LHCN-M2 (cell line): ENCODE results near the gene TNFRSF8. TPM values are rescaled to one million over a fixed set of nuclear protein-coding genes. Genes with fewer than 3 reads are reported as not detected.

Source experiments
- DNase-seq: peaks from one replicate; pipeline ENCODE4 v3.0.0-alpha.2; 2012; ENCODE audit warnings: low read depth
- total RNA-seq: library from RNA; depleted of rRNA; stranded (reverse); fragments of >200 nt; gene quantifications from 2 replicates; pipeline ENCODE4 v1.2.3, GENCODE V29; 2014; rRNA removed

TNFRSF8 gene
- total RNA-seq, 1 experiment from 2014 or later, result not detected

DNA sequence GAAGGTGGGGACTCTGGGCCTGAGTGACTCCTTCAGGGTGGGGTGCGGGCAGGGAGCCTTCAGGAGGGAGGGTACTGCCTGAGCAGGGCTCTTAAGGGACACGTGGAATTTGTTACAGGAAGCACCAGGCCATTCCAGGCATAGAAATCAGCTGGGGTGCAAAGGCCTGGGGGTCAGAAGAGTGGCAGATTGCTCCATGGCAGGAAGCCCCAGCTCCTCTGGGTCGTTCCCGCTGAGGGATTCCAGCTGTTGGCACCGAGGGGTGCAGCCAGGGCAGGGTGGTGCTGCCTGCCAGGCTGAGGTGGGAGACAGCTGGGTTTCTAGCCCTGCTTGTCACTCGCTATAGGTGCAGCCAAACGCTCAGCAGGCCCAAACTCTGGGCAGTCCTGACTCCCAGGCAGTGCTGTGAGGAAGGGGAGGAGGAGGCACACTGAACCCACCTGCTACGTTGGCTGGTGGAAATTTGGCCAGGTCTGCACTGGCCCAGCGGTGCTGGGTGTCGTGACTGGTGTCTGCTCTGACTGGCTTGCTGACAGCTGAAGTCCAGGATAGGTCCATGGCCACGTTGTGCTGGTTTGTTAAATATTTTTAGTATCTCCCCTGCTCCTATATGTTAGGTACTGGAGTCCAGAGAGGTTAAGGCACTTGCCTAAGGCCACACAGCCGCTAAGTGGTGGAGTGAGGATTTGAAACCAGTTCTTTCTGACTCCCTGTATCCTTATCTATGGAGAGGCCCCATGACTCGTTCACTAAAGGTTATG, 123.0 kb downstream of the TNFRSF8 start:
- DNase-seq, result no peak

DNA sequence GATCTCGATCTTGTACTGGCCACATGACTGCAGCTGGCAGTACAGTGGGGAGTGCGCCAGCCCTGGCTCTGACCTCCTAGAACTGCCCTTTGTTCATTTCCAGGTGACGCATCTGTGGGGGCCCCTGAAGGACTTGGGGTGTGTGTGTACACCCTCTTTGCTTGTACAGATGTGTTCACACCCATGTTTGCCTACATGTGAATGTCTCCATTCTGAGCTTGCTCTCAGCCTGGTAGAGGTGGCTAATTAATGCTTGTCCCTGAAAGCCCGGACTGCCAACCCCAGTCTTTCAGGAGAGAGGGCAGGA, 123.5 kb downstream of the TNFRSF8 start:
- no peak for DNase-seq

DNA sequence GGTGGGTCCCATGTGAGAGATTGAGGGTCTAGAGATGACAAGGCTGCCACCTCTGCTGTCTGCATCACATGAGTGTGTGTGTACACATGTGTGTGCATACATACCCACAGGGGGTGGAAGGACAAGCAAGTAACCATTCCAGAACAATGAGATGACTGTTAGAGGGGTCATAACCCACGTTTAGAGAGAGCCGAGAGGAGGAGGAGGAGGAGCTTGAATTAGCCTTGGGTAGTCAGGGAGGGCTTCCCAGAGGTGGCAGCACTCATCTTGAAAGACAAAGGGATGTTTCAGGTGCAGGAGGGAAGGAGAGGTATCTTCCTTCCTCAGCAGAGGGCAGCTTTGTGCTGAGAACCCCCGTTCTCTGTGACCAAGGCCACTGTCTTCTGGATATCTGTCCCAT, 125.0 kb downstream of the TNFRSF8 start:
- no peak for DNase-seq

DNA sequence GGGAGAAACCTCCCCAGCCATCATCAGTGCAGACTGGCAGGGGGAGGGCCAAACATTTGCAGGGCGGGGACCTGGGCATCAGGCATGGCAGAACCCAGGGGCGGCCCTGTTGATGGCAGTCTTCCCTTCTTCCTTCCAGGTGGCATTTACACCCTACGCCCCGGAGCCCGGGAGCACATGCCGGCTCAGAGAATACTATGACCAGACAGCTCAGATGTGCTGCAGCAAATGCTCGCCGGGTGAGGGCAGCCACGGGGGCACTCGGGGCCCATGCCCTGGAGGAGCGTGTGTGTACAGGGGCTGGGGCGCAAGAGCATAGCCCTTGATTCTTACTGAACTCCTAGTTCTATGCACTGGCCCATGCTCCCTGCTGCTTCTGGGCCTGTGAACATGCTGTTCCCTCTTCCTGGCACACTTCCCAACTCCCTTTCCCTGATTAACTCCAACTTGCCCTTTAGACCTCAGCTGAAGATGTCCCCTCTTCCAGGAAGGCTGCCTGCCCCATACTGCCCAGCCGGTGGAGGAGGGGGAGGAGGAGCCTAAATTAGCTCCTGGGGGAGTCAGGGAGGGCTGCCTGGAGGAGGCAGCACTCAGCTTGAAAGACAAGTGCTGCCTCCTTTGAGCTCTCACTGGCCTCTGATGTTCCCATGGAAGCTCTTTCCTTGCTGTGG, 125.7 kb downstream of the TNFRSF8 start:
- DNase-seq, result no peak

DNA sequence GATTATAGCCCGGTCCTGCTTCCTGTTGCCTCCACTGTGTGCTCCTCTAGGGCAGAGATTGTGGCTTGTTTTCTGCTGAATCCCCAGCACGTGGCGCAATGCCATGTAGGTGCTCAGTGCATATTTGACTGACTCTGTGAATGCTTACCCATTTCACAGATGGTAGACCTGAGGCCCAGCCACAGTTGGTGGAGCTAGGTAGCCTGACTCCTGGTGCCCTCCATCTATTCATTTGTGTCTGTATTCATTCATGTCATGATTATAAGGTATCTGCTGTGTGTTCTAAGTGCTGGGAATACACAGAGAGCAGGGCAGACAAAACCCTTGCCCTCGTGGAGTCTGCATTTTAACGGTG, 126.2 kb downstream of the TNFRSF8 start:
- no peak for DNase-seq

DNA sequence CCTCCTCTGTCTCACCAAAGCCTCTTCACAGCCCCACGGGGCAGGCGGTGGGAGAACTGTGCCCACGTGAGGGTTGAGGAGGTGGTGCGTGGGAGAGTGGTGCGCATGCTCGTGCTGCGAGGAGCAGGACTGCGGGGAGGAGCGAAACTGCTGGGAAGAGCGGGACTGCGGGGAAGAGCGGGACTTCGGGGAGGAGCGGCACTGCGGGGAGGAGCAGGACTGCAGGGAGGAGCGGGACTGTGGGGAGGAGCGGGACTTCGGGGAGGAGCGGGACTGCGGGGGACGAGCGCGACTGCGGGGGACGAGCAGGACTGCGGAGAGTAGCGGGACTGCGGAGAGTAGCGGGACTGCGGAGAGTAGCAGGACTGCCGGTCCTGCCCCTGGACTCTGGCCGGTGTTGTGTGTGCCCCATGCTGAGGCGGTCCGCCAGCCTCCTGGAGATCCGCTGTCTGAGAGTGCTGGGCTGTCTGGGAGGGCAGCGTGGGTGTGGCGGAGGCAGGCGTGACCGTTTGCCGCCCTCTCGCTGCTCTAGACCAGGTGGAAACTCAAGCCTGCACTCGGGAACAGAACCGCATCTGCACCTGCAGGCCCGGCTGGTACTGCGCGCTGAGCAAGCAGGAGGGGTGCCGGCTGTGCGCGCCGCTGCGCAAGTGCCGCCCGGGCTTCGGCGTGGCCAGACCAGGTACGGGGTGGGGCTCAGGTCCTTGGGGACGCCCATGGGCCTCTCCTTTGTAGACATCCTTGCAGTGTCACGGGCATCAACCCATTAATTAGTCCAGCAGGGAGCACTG, 128.3 kb downstream of the TNFRSF8 start:
- DNase-seq, result no peak

Other genes starting within 250 kb of the TNFRSF8 start
- gene NPPA, start 215.5 kb upstream of the TNFRSF8 start, total RNA-seq, result not detected in 2 replicates
- not detected in 2 replicates for gene NPPB, start 204.4 kb upstream of the TNFRSF8 start, total RNA-seq
- gene KIAA2013, start 136.9 kb upstream of the TNFRSF8 start, total RNA-seq, result 118 and 131 TPM in 2 replicates
- gene PLOD1, start 128.6 kb upstream of the TNFRSF8 start, total RNA-seq, result 355 and 458 TPM in 2 replicates
- gene MFN2, start 82.9 kb upstream of the TNFRSF8 start, total RNA-seq, result 69.7 and 71.7 TPM in 2 replicates
- 40.1 and 49.6 TPM in 2 replicates for gene MIIP, start 43.8 kb upstream of the TNFRSF8 start, total RNA-seq
- 1.3 and 1.9 TPM in 2 replicates for gene TNFRSF1B, start 103.7 kb downstream of the TNFRSF8 start, total RNA-seq
- gene VPS13D, start 166.7 kb downstream of the TNFRSF8 start, total RNA-seq, result 16.6 and 17.0 TPM in 2 replicates